Breast epithelium (tissue), 3 donors: ENCODE measurements around the gene RENBP.

ENCODE experiments used
- CTCF ChIP-seq, 3 donors: fragments of 450-650 bp; IDR thresholded peaks; one replicate each; pipeline ENCODE4 v1.5.1; 2016 to 2017; ENCODE audit warnings: antibody characterized with exemption in 3 of 3, mild to moderate bottlenecking in 3 of 3, moderate library complexity in 3 of 3
- POLR2A ChIP-seq: fragments of 450-650 bp; IDR thresholded peaks from one replicate; pipeline ENCODE4 v1.6.1; 2016; ENCODE audit warnings: antibody characterized with exemption, mild to moderate bottlenecking, moderate library complexity
- POLR2AphosphoS5 ChIP-seq, 3 donors: sonication (generic); formaldehyde crosslinking; IDR thresholded peaks; one replicate each; pipeline ENCODE4 v1.6.1; 2017; ENCODE audit warnings: antibody characterized with exemption in 3 of 3

GRCh38 chrX:153909980-153910360 is 34.5 kb downstream of the RENBP start:
- TF ChIP-seq CTCF (IDR thresholded peaks at IDR 0.05) = no peak
- no peak for TF ChIP-seq POLR2A
- TF ChIP-seq POLR2AphosphoS5 (IDR thresholded peaks at IDR 0.05) = no peak
